ENCODE data around the gene ZNF766. TPM values are rescaled to one million over a fixed set of nuclear protein-coding genes. Genes with fewer than 3 reads are reported as not detected.

The ZNF766 gene
- total and polyA plus RNA-seq, 9 of the 15 experiments (the other 6 are each of a cell fraction or from before 2014, with no cell fraction given): 6.7 to 23.0 (median 11.2) TPM

- TF ChIP-seq RBBP5 (IDR thresholded peaks at IDR 0.05; ENCODE audit: borderline replicate concordance, insufficient read depth, low read length, poor library complexity, severe bottlenecking): no peak
- TF ChIP-seq EGR1 (conservative IDR thresholded peaks at IDR 0.05): peak; percentile 21
- no peak for TF ChIP-seq ZNF408 (CRISPR knock-in tag; IDR thresholded peaks at IDR 0.05; ENCODE audit: low read depth)
- TF ChIP-seq THRB (CRISPR knock-in tag; conservative IDR thresholded peaks at IDR 0.05): no peak
- TF ChIP-seq E2F8 (IDR thresholded peaks at IDR 0.05; ENCODE audit: low read depth, partially characterized antibody): peak; percentile 75
- no peak for TF ChIP-seq KLF16 (IDR thresholded peaks at IDR 0.05)
- no peak for TF ChIP-seq ZNF589 (CRISPR knock-in tag; IDR thresholded peaks at IDR 0.05; ENCODE audit: low read depth)
- TF ChIP-seq E2F6 (IDR thresholded peaks at IDR 0.05; ENCODE audit: borderline replicate concordance in 1 of 2, extremely low read depth in 1 of 2, insufficient read depth in 1 of 2, insufficient read length in 1 of 2, low read depth in 1 of 2, low read length in 1 of 2, poor library complexity in 1 of 2, severe bottlenecking in 1 of 2): peak; percentile 38 to 71
- TF ChIP-seq TAF1 (IDR thresholded peaks at IDR 0.05; ENCODE audit: control insufficient read depth, extremely low read depth, insufficient read depth, low read length, severe bottlenecking): peak; percentile 80
- TF ChIP-seq HBP1 (CRISPR knock-in tag; IDR thresholded peaks at IDR 0.05): no peak
- no peak for TF ChIP-seq PHB (CRISPR knock-in tag; IDR thresholded peaks at IDR 0.05)
- peak; percentile 74 for TF ChIP-seq CCNT2 (IDR thresholded peaks at IDR 0.05; ENCODE audit: borderline replicate concordance, extremely low read depth, insufficient read length, low read depth, low read length)
- no peak for TF ChIP-seq ZNF41 (CRISPR knock-in tag; conservative IDR thresholded peaks at IDR 0.05)
Measured at GRCh38 chr19:52269338-52270261, at the start of gene ZNF766 (continued).
